GM12891 (cell line): ENCODE data around the gene ATP2C1. TPM values are rescaled to one million over a fixed set of nuclear protein-coding genes. Genes with fewer than 3 reads are reported as not detected.

Source experiments
- DNase-seq: peaks from one replicate; pipeline ENCODE4 v3.0.0; 2011; ENCODE audit warnings: low spot score; ENCODE audit not compliant: insufficient read length
- FAIRE-seq: peaks from 2 replicates; lab custom pipeline; 2011; peaks lifted over from hg19 to GRCh38; lab: Jason Lieb, UNC
- PAX5 ChIP-seq: IDR thresholded peaks from 2 replicates; pipeline ENCODE4 v1.6.1; 2011; ENCODE audit warnings: low read length, moderate library complexity, mild to moderate bottlenecking; ENCODE audit not compliant: insufficient read depth, severe bottlenecking
- POLR2A ChIP-seq: IDR thresholded peaks from 2 replicates; pipeline ENCODE4 v1.6.1; 2011; ENCODE audit warnings: low read depth, low read length, control low read depth
- POLR2AphosphoS5 ChIP-seq: IDR thresholded peaks from 2 replicates; pipeline ENCODE4 v1.6.1; 2011; ENCODE audit warnings: low read depth, low read length, control low read depth
- POU2F2 ChIP-seq: IDR thresholded peaks from 2 replicates; pipeline ENCODE4 v1.6.1; 2011; ENCODE audit warnings: low read depth, mild to moderate bottlenecking, control low read depth, low read length, moderate library complexity
- SPI1 ChIP-seq: IDR thresholded peaks from 2 replicates; pipeline ENCODE4 v1.6.1; 2011; ENCODE audit warnings: low read depth, low read length, control low read depth
- TAF1 ChIP-seq: IDR thresholded peaks from 2 replicates; pipeline ENCODE4 v1.6.1; 2011; ENCODE audit warnings: low read depth, low read length, control low read depth
- polyA plus RNA-seq: library from polyadenylated mRNA; unstranded; fragments of >200 nt; gene quantifications from one replicate; pipeline ENCODE4 v1.2.1, GENCODE V29; 2012; ENCODE audit warnings: low read depth, missing spikeins, inconsistent platforms; ENCODE audit not compliant: missing spikeins

ATP2C1 gene
- polyA plus RNA-seq, result 32.5 TPM

GRCh38 chr3:130893376-130894129 lies at the start of gene ATP2C1:
Gene ATP2C1, plus strand, starts transcription at chr3:130894084. Its CDS starts 686 bp downstream, at chr3:130894770.
- FAIRE-seq, result peak; percentile 96
- TF ChIP-seq TAF1 (peak; percentile 56), SPI1 (peak; percentile 68), POLR2A (peak; percentile 91), POLR2AphosphoS5 (peak; percentile 86), POU2F2 (peak; percentile 72; the same call in 1 of the 2 replicates), PAX5 (peak; percentile 99)

DNA sequence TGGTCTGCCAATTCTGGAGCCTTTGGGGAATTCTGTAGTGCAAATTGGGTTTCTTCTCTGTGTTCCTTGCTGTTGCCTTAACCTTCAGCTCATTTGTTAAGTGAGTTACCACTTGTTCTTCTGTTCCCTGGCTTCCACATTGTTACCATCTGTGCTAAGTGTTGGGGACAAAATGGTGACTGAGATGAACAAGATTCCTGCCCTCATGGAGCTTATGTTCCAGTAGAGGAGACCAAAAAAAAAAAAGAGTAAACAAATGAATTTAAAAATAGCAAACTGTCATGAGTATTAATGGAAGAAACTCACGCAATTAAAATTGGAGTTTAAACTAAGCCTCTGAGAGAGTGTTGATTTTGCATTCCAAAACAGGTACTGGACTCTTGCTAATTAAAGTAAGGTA lies 49.4 kb upstream of the ATP2C1 start:
- TF ChIP-seq TAF1 (no peak), PAX5 (no peak)
- DNase-seq, result no peak
- no peak for FAIRE-seq

More at GRCh38 chr3:130893376-130894129, at the start of gene ATP2C1:
- peak; percentile 80 for DNase-seq

- no peak for TF ChIP-seq TAF1
- TF ChIP-seq SPI1, result no peak
- no peak for TF ChIP-seq POLR2AphosphoS5
- no peak for TF ChIP-seq POLR2A
- TF ChIP-seq POU2F2, result no peak
- no peak for TF ChIP-seq PAX5
- FAIRE-seq (peak; percentile 23), DNase-seq (no peak)
Observed at GRCh38 chr3:130846181-130846580, 47.7 kb upstream of the ATP2C1 start.

DNA sequence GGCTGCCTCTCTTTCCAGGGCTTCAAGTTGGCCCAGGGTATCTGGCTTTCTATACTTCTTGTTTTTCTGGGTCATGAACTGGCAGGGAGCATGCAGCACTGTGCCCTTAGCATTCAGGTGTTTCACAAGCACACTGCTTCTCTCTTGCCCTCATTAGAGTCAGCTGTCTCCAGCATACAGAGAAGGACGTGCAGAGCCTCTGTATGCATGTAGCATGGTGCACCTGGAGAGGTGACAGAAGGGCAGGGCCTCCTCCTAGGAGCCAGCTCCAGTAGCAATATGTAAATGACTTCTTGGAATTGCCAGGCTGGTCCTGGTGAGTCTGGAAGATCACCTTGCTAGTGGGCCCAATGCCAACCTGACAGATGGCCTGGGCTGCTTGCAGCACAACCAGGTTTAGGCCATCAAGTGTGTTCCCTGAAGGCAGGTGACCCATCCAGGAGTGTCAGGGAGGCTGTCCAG lies 44.8 kb upstream of the ATP2C1 start:
- FAIRE-seq (peak; percentile 92), DNase-seq (no peak)
- no peak for TF ChIP-seq PAX5
- no peak for TF ChIP-seq POU2F2
- TF ChIP-seq SPI1, result no peak
- TF ChIP-seq TAF1, result no peak
- no peak for TF ChIP-seq POLR2AphosphoS5
- TF ChIP-seq POLR2A, result no peak

DNA sequence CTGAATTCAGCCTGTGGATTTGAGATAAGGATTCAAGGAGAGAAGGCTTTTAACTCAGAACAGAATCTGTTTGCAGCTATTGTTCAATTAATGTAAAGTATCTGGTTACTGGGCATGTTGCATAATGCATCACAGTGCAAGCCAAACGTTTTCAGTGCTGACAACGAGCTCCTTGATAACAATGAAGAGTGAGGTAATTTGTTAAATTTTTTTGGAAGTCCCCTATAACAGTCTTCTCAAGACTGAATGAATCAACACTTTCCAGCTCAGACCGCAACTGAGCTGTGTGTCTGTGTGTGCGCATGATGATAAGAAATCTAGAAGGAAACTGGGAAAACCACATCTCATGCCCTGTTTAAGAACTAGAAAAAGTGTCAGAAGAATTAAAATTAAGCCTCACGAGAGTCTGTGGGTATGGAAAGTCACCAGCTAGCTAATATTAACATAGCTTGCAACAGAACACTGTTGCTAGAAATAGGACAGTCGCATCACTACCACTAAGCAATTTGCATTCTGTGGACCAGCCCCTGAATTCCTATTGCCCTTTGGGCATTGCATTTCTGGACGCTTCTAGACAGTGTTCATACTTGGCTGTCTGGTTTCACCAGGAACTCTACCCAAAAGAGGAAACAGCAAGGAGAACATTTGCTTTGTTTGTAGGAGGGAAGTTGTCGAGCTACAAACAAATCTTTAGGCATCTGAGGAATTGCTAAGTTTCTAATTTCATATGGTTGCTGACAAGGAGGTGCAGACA lies 43.7 kb upstream of the ATP2C1 start:
- TF ChIP-seq POLR2A (peak; percentile 76), POU2F2 (peak; percentile 91), PAX5 (no peak), SPI1 (peak; percentile 57; the same call in 1 of the 2 replicates), TAF1 (peak; percentile 77), POLR2AphosphoS5 (peak; percentile 79)
- DNase-seq (no peak), FAIRE-seq (peak; percentile 86)

DNA sequence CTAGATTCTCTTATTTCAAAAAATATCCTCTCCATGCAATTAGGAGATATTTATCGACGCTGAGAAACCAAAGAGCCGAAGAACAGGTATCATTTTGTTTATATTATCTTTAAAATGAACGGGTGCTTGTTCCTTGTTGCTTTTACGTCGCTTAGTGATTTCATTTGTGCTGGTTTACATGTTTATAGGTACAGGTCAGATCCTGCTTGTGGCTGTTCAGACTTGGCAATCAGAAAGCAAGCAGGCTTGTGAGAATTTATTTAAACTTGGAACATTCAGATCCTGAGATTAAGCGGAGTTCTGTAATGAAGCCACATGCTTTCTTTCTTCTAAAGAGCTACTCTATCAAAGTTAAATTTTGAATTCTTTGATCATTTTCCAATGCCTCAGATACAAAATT lies 43.0 kb upstream of the ATP2C1 start:
- no peak for FAIRE-seq
- TF ChIP-seq PAX5, result no peak
- no peak for TF ChIP-seq TAF1

DNA sequence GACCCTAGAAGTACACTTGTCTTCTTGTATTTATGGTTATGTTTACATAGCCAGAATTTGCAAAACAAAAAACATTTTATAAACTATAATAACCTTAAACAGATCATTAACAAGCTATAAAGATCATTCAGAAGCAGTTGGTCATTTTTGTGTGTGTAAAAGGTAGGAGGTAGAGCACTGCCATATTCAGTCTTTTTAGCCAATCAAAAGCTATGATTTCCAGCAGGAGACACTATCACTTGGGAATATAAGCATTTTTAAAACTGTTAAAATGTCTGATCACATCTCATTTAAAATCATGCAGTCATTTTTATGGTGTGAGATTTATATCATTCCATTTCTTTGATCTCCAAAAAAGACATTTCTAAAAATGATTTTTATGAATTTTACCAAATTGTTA lies 42.6 kb upstream of the ATP2C1 start:
- no peak for FAIRE-seq
- DNase-seq, result no peak
- TF ChIP-seq SPI1 (no peak), TAF1 (no peak), POLR2AphosphoS5 (no peak), POLR2A (no peak), POU2F2 (no peak), PAX5 (no peak)

More for the DNA sequence above, 43.0 kb upstream of the ATP2C1 start:
- DNase-seq, result no peak

DNA sequence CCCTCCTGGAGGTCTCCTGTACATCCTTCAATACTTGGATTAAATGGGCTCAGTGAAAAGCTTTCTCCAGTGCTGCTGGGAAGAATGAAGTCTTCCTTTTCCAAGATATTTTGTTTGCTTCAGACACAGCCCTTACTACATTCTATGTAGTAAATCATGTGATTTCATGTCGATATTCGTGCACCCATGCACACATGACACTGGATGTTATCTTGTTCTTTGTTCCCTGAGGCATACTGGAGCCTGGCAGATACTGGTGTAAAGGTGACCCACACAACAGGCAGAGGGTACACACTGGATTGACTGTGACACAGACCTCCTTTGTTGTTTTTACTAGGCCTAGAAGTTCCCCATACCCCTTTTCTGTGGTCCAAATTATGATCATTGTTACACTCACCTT lies 40.3 kb upstream of the ATP2C1 start:
- DNase-seq (no peak), FAIRE-seq (peak; percentile 89)
- TF ChIP-seq POU2F2 (no peak), POLR2A (no peak), POLR2AphosphoS5 (no peak)

DNA sequence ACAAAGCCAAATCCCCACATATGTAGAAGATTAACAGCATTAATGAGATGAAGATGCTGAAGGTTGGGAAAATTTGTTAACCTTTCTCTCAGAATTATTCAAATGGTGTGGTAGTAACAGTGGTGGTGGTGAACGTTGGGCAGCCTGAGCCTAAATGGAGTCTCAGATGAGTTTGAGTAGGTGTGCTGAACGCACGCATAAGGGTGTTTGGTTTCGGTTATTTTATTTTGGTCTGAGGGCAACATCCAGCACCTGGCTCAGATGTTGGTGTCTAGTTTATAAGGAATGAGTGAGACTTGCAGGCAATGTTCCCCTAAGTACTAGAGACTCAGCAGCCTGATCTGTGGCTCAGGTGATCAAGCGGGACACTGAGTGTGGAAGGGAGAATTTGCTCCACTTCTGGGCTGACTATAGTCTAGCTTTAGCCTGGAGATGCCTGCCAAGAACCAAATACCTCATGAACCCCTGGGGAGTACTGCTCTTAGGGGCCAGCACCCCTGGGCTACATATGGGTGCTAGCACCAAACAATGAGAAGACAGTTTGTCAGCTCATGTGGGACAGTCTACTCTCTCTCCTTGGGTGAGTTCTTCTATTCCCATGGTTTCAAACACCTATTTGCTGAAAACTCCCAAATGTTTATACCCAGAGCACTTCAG lies 39.5 kb upstream of the ATP2C1 start:
- TF ChIP-seq TAF1, result no peak
- TF ChIP-seq POU2F2, result peak; percentile 74
- FAIRE-seq (peak; percentile 94), DNase-seq (no peak)
